Measurements from ENCODE around the gene PXDN.
"Not testable (repeated sequence)": the region's sequence is repeated elsewhere in the genome, so short reads cannot be mapped to it uniquely, and the experiment has no call there.

Gene PXDN

DNA sequence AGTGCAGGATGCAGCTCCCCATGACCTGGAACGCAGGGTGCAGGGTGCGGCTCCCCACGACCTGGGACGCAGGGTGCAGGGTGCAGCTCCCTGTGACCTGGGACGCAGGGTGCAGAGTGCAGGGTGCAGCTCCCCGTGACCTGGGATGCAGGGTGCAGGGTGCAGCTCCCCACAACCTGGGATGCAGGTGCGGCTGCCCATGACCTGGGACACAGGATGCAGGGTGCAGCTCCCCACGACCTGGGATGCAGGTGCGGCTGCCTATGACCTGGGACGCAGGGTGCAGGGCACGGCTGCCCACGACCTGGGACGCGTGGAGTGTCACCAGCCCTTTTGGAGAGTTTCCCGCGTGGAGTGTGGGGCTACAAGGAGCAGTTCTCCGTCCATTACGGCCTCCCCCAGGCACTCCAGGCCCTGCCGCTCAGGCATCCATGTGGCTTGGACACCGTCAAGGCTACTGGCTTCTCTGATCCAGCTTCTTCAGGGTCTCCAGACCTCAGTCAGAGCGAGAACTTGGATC lies 38.7 kb downstream of the PXDN start:
- DNase-seq (ENCODE audit: low spot score): no peak

DNA sequence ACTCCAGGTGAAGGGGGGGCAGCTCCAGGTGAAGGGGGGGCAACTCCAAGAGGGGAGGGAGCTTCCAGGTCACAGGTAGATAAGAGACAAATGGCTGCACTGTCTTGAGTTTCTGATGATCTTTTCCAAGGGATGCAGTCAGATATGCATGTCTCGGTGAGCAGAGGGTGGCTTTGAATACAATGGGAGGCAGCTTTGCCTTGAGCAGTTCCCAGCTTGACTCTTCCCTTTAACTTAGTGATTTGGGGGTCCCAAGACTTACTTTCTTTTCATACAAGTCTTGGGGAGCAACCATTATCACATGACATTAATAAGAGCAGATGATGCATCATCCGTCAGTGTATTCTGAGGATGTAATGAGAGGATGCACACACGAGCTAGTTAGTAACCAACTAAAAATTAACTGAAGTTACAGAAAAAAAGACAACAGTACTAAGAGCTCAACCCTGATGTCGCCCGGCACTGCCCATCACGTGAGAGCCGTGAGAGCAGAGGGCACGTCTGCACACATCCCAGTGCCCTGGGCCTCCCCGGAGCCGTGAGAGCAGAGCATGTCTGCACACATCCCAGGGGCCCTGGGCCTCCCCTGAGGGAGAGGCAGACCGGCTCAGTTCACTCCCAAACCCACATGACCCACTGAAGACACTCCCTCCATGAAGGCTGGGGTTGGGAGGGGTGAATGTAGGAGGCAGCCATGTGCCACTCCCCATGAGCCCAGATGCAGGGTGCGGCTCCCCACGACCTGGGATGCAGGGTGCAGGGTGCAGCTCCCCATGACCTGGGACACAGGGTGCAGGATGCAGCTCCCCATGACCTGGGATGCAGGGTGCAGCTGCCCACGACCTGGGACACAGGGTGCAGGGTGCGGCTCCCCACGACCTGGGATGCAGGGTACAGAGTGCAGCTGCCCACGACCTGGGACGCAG lies 39.4 kb downstream of the PXDN start:
- DNase-seq (ENCODE audit: low spot score): peak; percentile 88

DNA sequence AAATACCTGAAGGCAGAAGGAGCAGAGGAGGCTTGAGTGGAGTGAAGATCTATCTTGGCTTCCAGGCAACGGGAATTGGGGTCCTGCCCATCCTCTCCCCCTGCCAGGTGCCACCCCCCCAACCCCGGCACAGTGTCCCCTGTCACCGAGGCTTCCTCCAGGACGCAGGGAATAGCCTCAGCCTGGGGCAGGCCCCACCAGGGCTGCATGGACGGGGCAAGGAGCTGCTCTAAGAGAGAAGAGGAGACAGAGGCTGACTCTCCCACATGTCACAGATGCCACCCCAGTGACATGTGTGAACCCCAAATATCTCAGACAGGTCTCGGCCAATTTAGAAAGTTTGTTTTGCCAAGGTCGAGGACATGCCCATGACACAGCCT lies 42.1 kb downstream of the PXDN start:
- no peak for DNase-seq (ENCODE audit: low spot score)

DNA sequence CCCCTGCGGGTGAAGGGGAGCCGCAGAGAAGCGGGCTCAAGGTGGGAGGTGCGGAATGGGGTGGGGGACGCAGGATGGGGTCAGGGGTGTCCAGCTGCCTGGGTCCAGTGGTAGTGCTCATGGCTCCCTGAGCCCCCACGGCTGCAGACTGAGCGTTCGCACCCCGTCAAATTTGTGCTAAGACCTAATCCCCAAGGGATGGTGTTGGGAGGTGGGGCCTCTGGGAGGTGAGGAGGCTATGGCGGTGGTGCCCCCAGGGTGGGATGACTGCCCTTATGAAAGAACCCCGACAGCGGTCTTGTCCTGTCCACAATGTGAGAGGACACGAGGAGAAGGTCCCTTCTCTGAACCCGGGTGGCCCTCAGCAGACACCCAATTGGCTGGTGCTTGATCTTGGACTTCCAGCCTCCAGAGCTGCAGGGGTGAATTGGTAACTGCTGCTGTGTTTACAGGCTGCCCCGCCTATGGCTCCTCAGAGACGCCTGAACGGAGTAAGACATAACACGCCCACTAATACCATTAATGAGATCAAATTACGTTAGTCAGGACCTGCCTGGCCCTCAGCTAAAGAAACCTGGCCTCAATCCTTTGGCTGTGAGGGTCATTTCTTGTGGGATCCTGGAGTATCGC lies 42.6 kb downstream of the PXDN start:
- DNase-seq (ENCODE audit: low spot score): no peak

DNA sequence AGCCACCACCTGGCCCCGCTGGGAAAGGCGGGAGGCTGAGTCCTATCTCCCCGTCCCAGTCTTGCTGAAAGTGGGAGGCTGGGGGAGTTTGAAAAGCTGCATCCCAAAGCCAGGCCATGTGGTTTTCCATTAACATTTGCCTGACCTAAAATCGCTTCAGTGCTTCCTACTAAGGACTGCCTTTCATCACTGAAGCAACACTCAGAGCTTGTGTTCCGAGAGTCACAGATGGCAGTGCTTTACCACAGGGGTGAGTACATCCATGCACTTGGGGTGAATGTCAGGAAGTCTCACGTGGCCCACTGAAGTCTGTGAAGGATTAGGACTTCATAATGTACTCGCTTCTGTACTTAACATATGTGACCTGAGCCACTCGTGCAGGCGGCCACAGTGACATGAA lies 43.3 kb downstream of the PXDN start:
- DNase-seq (ENCODE audit: low spot score): no peak

DNA sequence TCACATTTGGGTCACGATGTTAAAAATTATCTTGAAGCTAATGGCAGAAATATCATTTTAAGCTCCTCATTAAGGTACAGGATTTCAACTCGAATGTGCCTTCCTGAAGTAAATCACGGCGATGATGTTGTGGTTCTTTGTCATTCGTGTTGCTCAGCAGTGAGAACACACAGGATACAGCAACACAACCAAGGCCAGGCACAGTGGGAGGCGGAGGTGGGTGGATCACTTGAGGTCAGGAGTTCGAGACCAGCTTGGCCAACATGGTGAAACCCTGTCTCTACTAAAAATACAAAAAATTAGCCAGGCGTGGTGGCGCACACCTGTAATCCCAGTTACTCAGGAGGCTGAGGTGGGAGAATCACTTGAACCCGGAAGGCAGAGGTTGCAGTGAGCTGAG lies 43.9 kb downstream of the PXDN start:
- DNase-seq (ENCODE audit: low spot score): not testable (repeated sequence)

DNA sequence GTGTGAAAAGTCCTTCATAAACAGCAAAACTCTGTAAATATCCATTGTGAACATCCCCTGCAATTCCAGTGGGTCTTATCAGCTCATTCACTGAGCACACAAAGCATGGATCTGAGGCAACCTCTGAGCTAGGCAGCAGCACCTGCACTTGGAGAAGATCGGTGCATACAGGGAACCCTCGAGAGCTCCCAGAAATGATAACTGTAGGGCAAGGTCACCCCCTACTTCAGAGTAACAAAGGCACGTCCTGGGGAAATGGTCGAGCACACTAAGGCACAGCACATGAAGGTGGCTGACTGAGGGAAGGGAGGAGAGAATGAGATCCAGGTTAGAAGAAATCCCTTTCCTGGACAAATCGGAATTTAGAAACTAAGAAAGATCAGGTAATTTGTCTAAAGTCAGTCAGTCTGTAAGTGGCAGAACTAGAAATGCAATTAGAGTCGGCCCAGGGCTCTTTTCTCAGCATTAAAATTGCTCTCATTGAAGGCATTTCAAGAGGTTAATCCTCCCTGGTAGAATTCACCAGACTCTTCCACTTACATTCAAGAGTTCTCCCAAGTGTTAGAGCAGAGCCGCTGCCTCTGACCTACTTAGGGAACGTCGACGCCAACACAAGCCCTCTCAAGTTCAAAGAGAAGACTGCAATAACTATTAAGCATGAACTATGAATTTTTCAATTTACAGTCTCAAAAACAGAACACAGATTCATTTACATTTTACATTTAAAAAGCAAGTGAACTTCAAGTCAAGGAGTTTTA lies 45.9 kb downstream of the PXDN start:
- DNase-seq (ENCODE audit: low spot score): no peak

DNA sequence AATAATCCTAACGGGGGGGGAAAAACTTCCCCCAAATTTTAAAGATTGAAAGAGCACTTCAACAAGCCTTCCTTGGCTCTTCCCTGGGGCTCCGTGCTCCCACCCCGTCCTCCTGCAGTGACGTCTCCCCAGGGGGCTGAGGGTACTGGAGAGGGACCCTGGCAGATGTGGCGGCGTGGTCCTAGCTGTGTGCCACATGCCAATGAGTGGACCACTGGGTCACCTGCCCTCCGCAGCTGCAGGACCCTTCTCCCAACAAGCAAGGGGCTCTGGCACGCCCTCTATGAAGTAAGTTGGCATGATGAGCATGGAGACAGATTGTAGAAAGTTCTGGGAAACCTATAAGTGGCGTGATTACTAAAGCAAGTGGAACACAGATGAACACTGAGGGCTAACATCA lies 46.7 kb downstream of the PXDN start:
- DNase-seq (ENCODE audit: low spot score): no peak

DNA sequence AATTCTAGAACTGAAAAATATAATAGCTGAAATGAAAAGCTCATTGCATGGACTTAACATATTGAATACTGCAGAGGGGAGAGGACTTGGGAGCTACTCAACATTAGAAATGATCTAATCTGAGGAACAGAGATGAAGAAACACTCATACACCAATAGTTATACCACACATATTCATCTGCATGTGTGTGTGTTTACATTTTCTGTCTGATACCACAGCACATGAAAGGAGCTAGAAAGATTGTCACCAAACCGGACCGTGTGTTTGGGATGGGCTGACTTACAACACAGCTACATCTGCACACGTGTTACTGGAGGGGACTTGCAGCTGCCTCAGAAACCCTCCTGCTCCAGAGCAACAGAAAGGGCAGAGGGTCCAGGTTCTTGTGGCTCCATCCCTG lies 47.8 kb downstream of the PXDN start:
- no peak for DNase-seq (ENCODE audit: low spot score)

DNA sequence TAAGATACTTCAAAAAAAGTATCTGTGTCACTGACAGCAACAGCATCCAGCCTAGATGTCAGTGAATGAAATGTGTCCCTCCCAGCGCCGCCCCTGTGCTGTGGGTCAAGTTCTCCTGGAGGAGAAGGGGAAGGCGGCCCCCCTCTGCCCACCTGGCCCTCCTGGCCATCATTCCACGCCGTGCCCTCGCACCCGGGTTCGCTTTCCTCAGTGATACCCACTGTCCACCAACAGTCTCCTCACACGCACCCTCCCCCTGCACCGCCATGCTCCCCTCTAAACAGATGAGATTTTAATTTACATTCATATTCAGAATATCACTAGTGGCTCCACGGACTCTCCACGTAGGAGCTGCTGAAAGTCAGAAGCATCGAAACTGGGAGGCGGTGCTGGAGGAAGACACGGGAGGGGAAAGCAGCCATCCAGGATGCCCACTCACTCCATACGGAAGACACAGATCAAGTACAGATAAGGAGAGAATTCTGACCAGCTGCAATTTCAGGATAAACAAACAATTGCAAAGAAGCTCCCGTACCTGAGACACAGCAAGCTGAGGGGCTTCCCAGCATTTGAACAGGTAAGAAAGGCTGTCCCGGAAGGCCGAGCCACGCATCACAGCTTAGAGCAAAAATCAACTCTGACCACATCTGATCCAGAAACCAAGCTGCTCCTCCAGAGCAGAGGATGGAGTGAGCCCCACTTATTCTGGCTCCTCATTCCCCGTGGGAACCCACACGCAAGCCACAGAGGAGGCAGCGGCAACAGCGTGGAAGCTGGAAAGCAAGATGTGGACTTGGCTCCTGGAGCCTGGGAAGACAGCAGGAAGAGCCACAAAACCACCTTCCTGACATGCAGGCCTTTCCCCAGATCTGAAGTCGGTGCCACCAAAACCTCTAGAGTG lies 49.7 kb downstream of the PXDN start:
- no peak for DNase-seq (ENCODE audit: low spot score)

DNA sequence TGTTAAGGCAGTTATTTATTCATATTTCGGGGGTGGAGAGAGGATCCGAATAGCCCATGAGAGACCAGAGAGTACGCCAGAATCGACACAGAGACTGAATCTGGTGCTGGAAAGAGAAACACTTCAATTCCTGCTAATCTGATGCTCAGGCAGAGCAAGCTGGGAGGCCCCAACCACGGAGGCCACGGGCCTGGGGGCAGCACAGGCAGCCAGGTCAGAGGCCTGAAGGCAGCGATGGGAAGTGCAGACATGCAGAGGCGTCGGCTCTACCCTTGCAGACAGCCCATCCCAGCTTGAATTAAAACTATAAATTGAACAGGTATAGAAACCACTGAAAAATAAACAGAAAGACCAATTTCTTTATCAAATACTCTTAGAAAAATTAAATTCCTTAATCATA lies 50.6 kb downstream of the PXDN start:
- DNase-seq (ENCODE audit: low spot score): no peak

DNA sequence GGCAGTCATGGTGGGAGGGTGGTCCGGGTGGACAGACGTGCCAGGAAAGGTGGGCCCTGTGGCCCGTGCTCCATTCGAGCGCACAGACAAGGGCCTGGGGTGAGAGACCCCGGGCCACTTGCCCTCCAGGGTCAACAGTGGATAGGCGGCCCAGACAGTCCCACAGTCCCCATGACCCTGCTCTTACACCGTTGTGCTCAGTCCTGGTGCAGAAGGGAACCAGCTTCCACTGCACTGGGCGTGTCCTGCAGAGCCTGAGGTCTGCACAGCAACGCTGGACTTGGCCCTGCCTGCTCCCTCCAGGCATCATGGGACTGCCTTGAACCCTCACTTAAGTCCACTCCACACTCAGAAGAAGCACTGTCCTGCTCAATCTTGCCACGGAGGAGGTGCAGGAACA lies 52.0 kb downstream of the PXDN start:
- DNase-seq (ENCODE audit: low spot score): no peak

DNA sequence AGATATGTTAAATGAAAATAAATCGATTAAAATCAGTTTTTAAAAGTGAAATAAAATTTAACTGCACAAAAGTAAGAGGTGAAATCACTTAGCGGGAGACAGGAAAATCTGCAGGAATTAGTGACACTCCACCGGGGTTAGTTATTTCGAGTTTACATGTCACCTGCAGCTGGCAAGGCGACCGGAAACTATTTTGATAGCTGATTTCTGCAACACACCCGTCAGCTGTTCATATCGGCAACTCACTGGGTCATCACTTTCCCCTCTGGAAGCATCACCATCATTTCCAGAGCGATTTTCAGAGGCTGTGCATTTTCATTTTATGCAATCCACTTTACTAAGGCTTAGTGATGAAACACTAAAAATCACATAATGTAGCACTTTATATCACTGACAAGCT lies 52.9 kb downstream of the PXDN start:
- no peak for DNase-seq (ENCODE audit: low spot score)

DNA sequence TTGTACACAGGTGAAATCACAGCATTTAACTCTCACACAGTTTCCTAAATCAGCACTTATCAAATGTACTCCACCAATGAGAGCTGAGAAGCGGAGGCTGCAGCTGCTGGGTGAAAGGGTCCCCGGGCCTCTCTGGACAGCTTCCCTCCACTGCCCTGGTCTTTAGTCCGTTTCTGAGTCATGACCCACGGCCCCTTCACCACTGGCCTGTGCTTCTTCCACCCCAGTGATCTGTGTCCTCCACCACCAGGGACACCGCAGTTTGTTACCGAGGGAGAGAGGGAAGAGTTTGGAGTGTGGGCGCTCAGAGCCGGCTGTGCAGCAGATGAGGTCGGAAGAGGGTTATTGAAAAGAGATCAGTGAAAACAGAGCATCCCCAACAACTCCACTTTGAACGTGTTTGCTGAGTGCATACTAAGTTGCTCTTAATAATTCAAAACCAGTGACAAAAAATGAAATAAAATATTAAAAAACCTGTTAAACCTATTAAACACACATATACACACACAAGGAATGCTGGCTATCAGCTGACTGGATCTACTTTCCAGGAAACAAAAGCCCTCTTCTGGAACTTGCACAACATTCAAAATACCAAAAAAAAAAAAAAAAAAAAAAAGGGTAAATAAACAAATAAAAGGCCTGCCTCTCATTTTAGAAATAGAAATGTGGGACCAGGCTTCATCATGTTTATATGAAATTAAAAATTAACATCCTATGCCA lies 54.1 kb downstream of the PXDN start:
- no peak for DNase-seq (ENCODE audit: low spot score)

DNA sequence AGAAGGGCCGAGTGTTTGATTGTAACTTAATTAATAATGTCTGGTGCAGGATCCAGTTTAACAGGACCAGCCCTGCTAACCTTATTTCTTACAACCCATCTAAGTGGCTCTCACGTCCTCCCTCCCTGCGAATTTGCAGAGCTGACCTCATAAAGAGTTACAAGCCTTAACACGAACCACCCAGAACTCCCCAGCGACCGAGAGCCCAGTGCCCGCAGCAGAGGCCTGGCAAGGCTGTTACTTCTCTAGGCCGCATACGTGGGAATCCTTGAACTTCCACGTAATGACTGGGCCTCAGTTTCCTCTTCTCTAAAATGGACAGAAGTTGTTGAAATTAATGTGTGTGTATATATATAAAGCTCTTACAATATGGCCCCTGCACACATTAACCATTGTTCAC lies 55.5 kb downstream of the PXDN start:
- no peak for DNase-seq (ENCODE audit: low spot score)

DNA sequence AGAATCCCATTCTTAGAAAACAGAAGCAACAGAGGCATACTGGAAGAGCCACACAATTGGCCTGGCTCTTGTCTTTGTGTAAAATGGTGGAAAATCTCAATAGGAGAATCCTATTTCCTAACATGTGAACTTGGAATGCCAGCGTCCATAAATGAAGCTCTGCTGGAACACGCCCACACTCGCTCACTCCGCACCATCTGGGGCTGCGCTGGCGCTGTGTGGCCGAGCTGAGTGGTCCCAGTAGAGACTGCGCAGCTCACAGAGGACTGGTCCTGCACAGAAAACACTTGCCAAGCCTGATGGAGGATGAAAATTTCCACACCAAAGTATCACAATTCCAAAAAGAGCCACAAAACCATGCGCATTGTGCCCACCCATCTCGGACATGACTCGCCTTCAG lies 56.2 kb downstream of the PXDN start:
- DNase-seq (ENCODE audit: low spot score): no peak

DNA sequence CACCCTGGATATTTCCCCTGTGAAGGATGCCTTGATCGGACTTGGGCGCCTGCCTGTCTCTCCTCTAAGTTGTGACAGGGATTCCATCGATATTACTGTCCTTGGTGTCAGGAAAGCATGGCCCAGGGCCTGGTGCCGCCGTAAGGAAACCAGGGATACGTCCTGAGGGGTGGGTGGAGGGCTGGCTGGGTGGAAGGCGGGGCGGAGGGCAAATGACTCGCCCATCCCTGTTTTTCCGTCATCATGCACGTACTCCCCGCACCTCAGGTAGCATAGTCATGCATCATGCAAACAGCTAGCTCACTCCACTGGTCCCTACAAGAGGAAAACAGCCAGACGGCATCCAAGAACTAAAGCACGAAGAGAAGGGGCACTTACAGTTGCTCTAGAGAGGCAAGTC lies 57.1 kb downstream of the PXDN start:
- DNase-seq (ENCODE audit: low spot score): no peak

DNA sequence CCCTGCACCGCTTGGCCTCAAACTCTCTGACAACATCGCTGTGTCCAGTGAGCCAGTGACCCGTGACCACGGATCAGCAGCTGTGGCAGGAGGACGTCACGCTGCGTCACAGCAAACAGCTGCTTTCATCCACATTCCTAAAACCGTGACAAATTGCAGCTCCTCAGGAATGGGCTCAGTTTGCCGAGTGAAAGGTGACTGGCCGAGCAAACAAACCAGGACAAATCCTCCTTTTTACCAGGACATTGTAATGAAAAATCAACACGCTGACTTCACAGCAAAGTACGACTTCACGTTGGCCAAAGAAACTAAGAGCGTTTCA lies 57.6 kb downstream of the PXDN start:
- no peak for DNase-seq (ENCODE audit: low spot score)

DNA sequence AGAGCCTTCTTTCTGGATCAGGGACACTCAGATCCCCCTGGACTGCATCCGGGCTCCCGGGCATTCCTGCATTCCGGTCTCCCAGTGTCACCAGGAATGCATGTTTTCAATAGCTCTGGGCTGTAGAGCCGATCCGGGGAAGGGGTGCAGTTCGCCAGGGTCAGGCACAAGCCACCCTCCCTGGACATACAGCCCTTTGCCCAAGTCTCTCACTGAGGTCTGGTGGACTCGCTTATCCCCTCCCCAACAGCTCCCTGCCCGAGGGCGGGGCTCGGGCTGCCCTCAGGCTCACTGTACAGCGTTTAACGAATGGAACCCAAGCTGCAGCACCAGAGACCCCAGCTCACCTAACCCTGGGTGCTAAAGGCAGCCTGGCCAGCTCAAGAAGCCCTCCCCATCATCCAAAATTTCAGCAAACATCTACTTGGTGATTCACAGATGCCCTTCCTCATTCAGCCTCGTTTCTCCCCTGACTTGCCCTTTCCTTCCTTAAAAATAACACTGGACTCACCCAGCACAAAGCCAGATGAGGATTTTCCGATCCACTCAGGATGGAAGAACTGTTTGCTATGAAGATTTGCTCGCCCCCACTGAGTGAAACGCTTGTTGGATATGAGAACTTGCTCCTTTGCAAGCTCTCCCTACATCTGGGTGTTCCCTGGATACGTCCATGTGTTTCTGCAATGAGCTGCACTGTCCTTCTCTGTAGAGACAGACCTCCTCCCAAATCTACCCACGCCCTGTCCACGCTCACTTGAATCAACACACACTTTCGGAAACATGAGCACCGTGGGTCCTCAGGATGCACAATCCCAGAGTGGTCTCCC lies 58.1 kb downstream of the PXDN start:
- DNase-seq (ENCODE audit: low spot score): peak; percentile 92
